ENCODE measurements around the gene CSTF3. TPM values are rescaled to one million over a fixed set of nuclear protein-coding genes. Genes with fewer than 3 reads are reported as not detected.

CSTF3 gene
- total and polyA plus RNA-seq, 9 of the 15 experiments (the other 6 are each of a cell fraction or from before 2014, with no cell fraction given) = 37.0 to 111 (median 61.0) TPM

GRCh38 chr11:33103836-33104235, 57.4 kb downstream of the CSTF3 start (continued):
- no peak for TF ChIP-seq YY1 (IDR thresholded peaks at IDR 0.05; ENCODE audit: borderline replicate concordance in 1 of 3, control insufficient read depth in 1 of 3, extremely low read depth in 1 of 3, insufficient read depth in 3 of 3, insufficient read length in 1 of 3, insufficient replicate concordance in 2 of 3, low read depth in 1 of 3, low read length in 2 of 3)
- TF ChIP-seq ATF4 (CRISPR knock-in tag; IDR thresholded peaks at IDR 0.05) = no peak
- TF ChIP-seq ZBTB5 (IDR thresholded peaks at IDR 0.05) = no peak
- TF ChIP-seq ETS1 (conservative IDR thresholded peaks at IDR 0.05; ENCODE audit: control insufficient read depth, low read depth, low read length) = no peak

- Histone ChIP-seq H3K4me2 (ENCODE audit: insufficient read depth, low read length) (no peak overlapping the region), H4K20me1 (replicated peaks; ENCODE audit: control insufficient read depth, insufficient read depth, low read length) (no peaks in the 10 kb centered on the region), H3K9me1 (ENCODE audit: control insufficient read depth, insufficient read depth, low read length) (no peaks in the 10 kb centered on the region), H3K9me3 (replicated peaks; ENCODE audit: control insufficient read depth, insufficient read depth, low read depth, low read length) (no peaks in the 10 kb centered on the region), H2AFZ (ENCODE audit: low read depth, low read length) (no peak overlapping the region), H3K36me3 (ENCODE audit: control insufficient read depth, insufficient read depth, low read length) (peaks cover 50% of the 10 kb centered on the region), H3K27me3 (ENCODE audit: control insufficient read depth in 2 of 2, insufficient read depth in 2 of 2, low read length in 2 of 2) (no peaks in the 10 kb centered on the region), H3K4me3 (no peak overlapping the region), H3K27ac (ENCODE audit: extremely low read depth, low read depth, low read length) (no peak overlapping the region), H3K79me2 (ENCODE audit: control insufficient read depth, insufficient read depth, low read length) (no peaks in the 10 kb centered on the region), H3K4me1 (replicated peaks in 1 of 2; ENCODE audit: control insufficient read depth in 2 of 2, insufficient read depth in 2 of 2, low read length in 2 of 2) (no peaks in the 10 kb centered on the region), H3K9ac (ENCODE audit: insufficient read depth in 1 of 2, low read depth in 2 of 2, low read length in 2 of 2) (no peak overlapping the region)
- no TSS peak for BruUV-seq (replicated peaks)
- ATAC-seq (no peak), FAIRE-seq (no peak), DNase-seq (ENCODE audit: extremely low read depth in 1 of 4, low spot score in 3 of 4) (no peak)
- in situ Hi-C loops (cut with MboI) = no loop called here
- ChIA-PET CTCF (ENCODE audit: low intra/inter-chr PET ratio) (no interaction called here), POLR2A (no interaction called here)
- WGBS (ENCODE audit: insufficient coverage, low coverage, missing lambda C conversion rate) = 0% methylated on average over 1 of the region's 1 CpG
- intact Hi-C loops (cut with micrococcal nuclease) = loop anchor here (5.0 kb wide), 1 partner anchor 233 kb away; no protein-coding TSS in a partner anchor
- TF ChIP-seq ZNF75A (CRISPR knock-in tag; IDR thresholded peaks at IDR 0.05) (no peak), ATF3 (IDR thresholded peaks at IDR 0.05) (peak; percentile 77), ATF3 (CRISPR knock-in tag; conservative IDR thresholded peaks at IDR 0.05) (no peak), CEBPG (CRISPR knock-in tag; IDR thresholded peaks at IDR 0.05) (no peak), CEBPG (tag; conservative IDR thresholded peaks at IDR 0.05 in 1 of 2, IDR thresholded peaks at IDR 0.05 in 1 of 2) (peak; percentile 42 to 51; a peak in 1 of 4 replicates), CREM (IDR thresholded peaks at IDR 0.05; ENCODE audit: low read depth) (no peak), ERF (CRISPR knock-in tag; IDR thresholded peaks at IDR 0.05) (no peak), CEBPB (tag; IDR thresholded peaks at IDR 0.05) (peak; percentile 10; the same call in 1 of the 2 replicates)
Measured at GRCh38 chr11:33094157-33094556, 67.1 kb downstream of the CSTF3 start.
